CD14-positive monocyte (primary cell): ENCODE data around the gene RALGAPA2. TPM values are rescaled to one million over a fixed set of nuclear protein-coding genes. Genes with fewer than 3 reads are reported as not detected.

Experiments used
- DNase-seq, 3 donors: peaks; one replicate each; pipeline ENCODE4 v3.0.0-alpha.2; 2011 to 2022
- H2AFZ ChIP-seq: 2 replicates; pipeline ENCODE4 v1.6.0; 2012; ENCODE audit warnings: mild to moderate bottlenecking, low read depth, low read length, inconsistent platforms; ENCODE audit not compliant: insufficient read depth, poor library complexity, severe bottlenecking
- H3K27ac ChIP-seq, 2 donors: 1 replicate in 1 of 2; 2 replicates in 1 of 2; pipeline ENCODE4 v1.5.1; 2012 to 2013; ENCODE audit warnings: low read length in 2 of 2, control low read depth in 1 of 2, inconsistent platforms in 1 of 2, low read depth in 1 of 2, mild to moderate bottlenecking in 1 of 2
- H3K27me3 ChIP-seq, 2 donors: one replicate each; pipeline versions ENCODE4 v1.6.0 to v1.6.1; 2011 to 2013; ENCODE audit warnings: low read length in 2 of 2; ENCODE audit not compliant: control insufficient read depth in 2 of 2, insufficient read depth in 2 of 2
- H3K36me3 ChIP-seq, 2 donors: replicated peaks in 1 of 2; 1 replicate in 1 of 2; 2 replicates in 1 of 2; pipeline versions ENCODE4 v1.5.1 to v1.6.1; 2012 to 2013; ENCODE audit warnings: low read length in 2 of 2, control low read depth in 1 of 2, inconsistent platforms in 1 of 2, mild to moderate bottlenecking in 1 of 2; ENCODE audit not compliant: insufficient read depth in 2 of 2, control insufficient read depth in 1 of 2
- H3K4me1 ChIP-seq, 2 donors: 1 replicate in 1 of 2; 2 replicates in 1 of 2; pipeline versions ENCODE4 v1.5.1 to v1.6.1; 2012 to 2013; ENCODE audit warnings: low read length in 2 of 2, control low read depth in 1 of 2, inconsistent platforms in 1 of 2, mild to moderate bottlenecking in 1 of 2, moderate library complexity in 1 of 2; ENCODE audit not compliant: insufficient read depth in 2 of 2, control insufficient read depth in 1 of 2
- H3K4me2 ChIP-seq: replicated peaks from 2 replicates; pipeline ENCODE3; 2012; ENCODE audit warnings: low read length, moderate library complexity, mild to moderate bottlenecking; ENCODE audit not compliant: poor library complexity, severe bottlenecking; ENCODE audit errors: extremely low read depth
- H3K4me3 ChIP-seq, 3 experiments: fragments of 200-600 bp in 1 of 3; sonication (generic) in 1 of 3; replicated peaks in 1 of 3; 1 replicate in 2 of 3; 2 replicates in 1 of 3; pipeline ENCODE4 v1.5.1; 2011 to 2013; ENCODE audit warnings: low read length in 3 of 3, mild to moderate bottlenecking in 3 of 3, control low read depth in 2 of 3, low read depth in 2 of 3, inconsistent platforms in 1 of 3, moderate library complexity in 1 of 3
- H3K79me2 ChIP-seq: 2 replicates; pipeline ENCODE4 v1.6.0; 2012; ENCODE audit warnings: mild to moderate bottlenecking, control low read depth, inconsistent platforms, low read length, moderate library complexity; ENCODE audit not compliant: insufficient read depth
- H3K9ac ChIP-seq: 2 replicates; pipeline ENCODE4 v1.6.0; 2017; ENCODE audit warnings: low read length, mild to moderate bottlenecking; ENCODE audit not compliant: insufficient read depth, poor library complexity, severe bottlenecking
- H3K9me3 ChIP-seq, 2 donors: replicated peaks in 1 of 2; 1 replicate in 1 of 2; 2 replicates in 1 of 2; pipeline versions ENCODE4 v1.5.1 to v1.6.1; 2012 to 2013; ENCODE audit warnings: low read length in 2 of 2, control low read depth in 1 of 2; ENCODE audit not compliant: control insufficient read depth in 1 of 2, insufficient read depth in 1 of 2
- H4K20me1 ChIP-seq: 2 replicates; pipeline ENCODE4 v1.6.0; 2012; ENCODE audit warnings: mild to moderate bottlenecking, low read length, control low read depth, moderate library complexity; ENCODE audit not compliant: insufficient read depth
- H3K27ac Mint-ChIP-seq, 7 donors: one replicate each; pipeline ENCODE4 v1.8.0; 2020; ENCODE audit warnings: mild to moderate bottlenecking in 7 of 7, mixed read lengths in 7 of 7, moderate library complexity in 6 of 7, inconsistent platforms in 2 of 7
- H3K27me3 Mint-ChIP-seq, 3 donors: one replicate each; pipeline ENCODE4 v1.8.0; 2021 to 2022; ENCODE audit warnings: low read depth in 3 of 3, mild to moderate bottlenecking in 3 of 3, mixed read lengths in 3 of 3, moderate library complexity in 3 of 3, inconsistent platforms in 1 of 3
- H3K36me3 Mint-ChIP-seq, 2 donors: one replicate each; pipeline ENCODE4 v1.8.0; 2020; ENCODE audit warnings: mixed read lengths in 2 of 2, inconsistent platforms in 1 of 2, mild to moderate bottlenecking in 1 of 2
- H3K4me1 Mint-ChIP-seq: one replicate; pipeline ENCODE4 v1.8.0; 2020; ENCODE audit warnings: mild to moderate bottlenecking, mixed read lengths
- H3K4me3 Mint-ChIP-seq, 2 donors: one replicate each; pipeline ENCODE4 v1.8.0; 2020; ENCODE audit warnings: mild to moderate bottlenecking in 2 of 2, mixed read lengths in 2 of 2, moderate library complexity in 1 of 2
- H3K9me3 Mint-ChIP-seq, 7 donors: one replicate each; pipeline ENCODE4 v1.8.0; 2020 to 2022; ENCODE audit warnings: mixed read lengths in 7 of 7, mild to moderate bottlenecking in 6 of 7, moderate library complexity in 6 of 7, inconsistent platforms in 2 of 7
- CTCF ChIP-seq: fragments of 200-600 bp; IDR thresholded peaks from one replicate; pipeline ENCODE4 v1.8.0; 2022; ENCODE audit warnings: antibody characterized with exemption, mild to moderate bottlenecking
- WGBS: methylation state at CpG from one replicate; pipeline ENCODE4 v1.1.5; 2013; ENCODE audit warnings: missing lambda C conversion rate; ENCODE audit not compliant: insufficient coverage; 5-methylcytosine and 5-hydroxymethylcytosine counted together
- intact Hi-C, 2 donors: fragments of 100-400 bp; cut with micrococcal nuclease; formaldehyde crosslinking; loops; one replicate each; pipeline versions ENCODE4 v1.15.0 to v1.15.1; 2023
- polyA plus RNA-seq, 3 donors: library from polyadenylated mRNA; depleted of rRNA in 1 of 3; unstranded in 2 of 3; stranded (reverse) in 1 of 3; fragments of 300-500 nt in 2 of 3; fragments of >200 nt in 1 of 3; fragmentation: Illumina TruSeq in 2 of 3; gene quantifications; 1 replicate in 2 of 3; 2 replicates in 1 of 3; pipeline ENCODE4 v1.2.3, GENCODE V29; 2012 to 2021

RALGAPA2 gene
- polyA plus RNA-seq, 3 donors, result 6.2 to 13.0 (median 8.9) TPM

- no peak for DNase-seq
- H3K9ac ChIP-seq, result no peak overlapping the region
- Mint-ChIP-seq H3K9me3 (no peaks in the 10 kb centered on the region), H3K36me3 (peaks cover 4 to 6% of the 10 kb centered on the region in 2 donors), H3K4me3 (peak overlapping the region in 1 of 2 donors; percentile 23), H3K27me3 (no peaks in the 10 kb centered on the region), H3K27ac (no peak overlapping the region), H3K4me1 (peaks cover 56% of the 10 kb centered on the region)
- peaks cover 99% of the 10 kb centered on the region for H3K79me2 ChIP-seq
- 100% methylated on average over 1 of the region's 5 CpGs for WGBS
- no peak overlapping the region for H3K4me2 ChIP-seq
- no peak overlapping the region for H3K4me3 ChIP-seq
- no peaks in the 10 kb centered on the region for H3K27me3 ChIP-seq
- TF ChIP-seq CTCF, result no peak
- no peaks in the 10 kb centered on the region for H3K36me3 ChIP-seq
- no peaks in the 10 kb centered on the region for H3K9me3 ChIP-seq
- H3K4me1 ChIP-seq, result peaks cover 39 to 41% of the 10 kb centered on the region in 2 donors
- intact Hi-C loops, result no loop called here
- H4K20me1 ChIP-seq, result peaks cover 95% of the 10 kb centered on the region
- no peak overlapping the region for H3K27ac ChIP-seq
- H2AFZ ChIP-seq, result no peak overlapping the region
Observed at GRCh38 chr20:20687319-20687718, 25.1 kb downstream of the RALGAPA2 start.

- H3K27ac Mint-ChIP-seq, result peak overlapping the region in 3 of 7 donors; percentile 15 to 79 (median 65)
- no peak overlapping the region for H3K27ac ChIP-seq
Observed at GRCh38 chr20:20685635-20686034, 26.8 kb downstream of the RALGAPA2 start.

More at GRCh38 chr20:20685635-20686034, 26.8 kb downstream of the RALGAPA2 start:
- 0% methylated on average over 1 of the region's 3 CpGs for WGBS
- Histone ChIP-seq H3K4me3 (no peak overlapping the region), H3K79me2 (peaks cover 96% of the 10 kb centered on the region), H2AFZ (no peak overlapping the region), H4K20me1 (peaks cover 80% of the 10 kb centered on the region), H3K36me3 (no peaks in the 10 kb centered on the region), H3K4me2 (no peak overlapping the region), H3K27me3 (no peaks in the 10 kb centered on the region), H3K9me3 (no peaks in the 10 kb centered on the region), H3K9ac (no peak overlapping the region), H3K4me1 (peaks cover 38 to 43% of the 10 kb centered on the region in 2 donors)
- Mint-ChIP-seq H3K9me3 (no peaks in the 10 kb centered on the region), H3K4me3 (no peak overlapping the region), H3K27me3 (no peaks in the 10 kb centered on the region), H3K4me1 (peaks cover 70% of the 10 kb centered on the region), H3K36me3 (peaks cover 4 to 6% of the 10 kb centered on the region in 2 donors)
- TF ChIP-seq CTCF, result no peak
- DNase-seq, result no peak
- intact Hi-C loops, result no loop called here
